IPS-15b (cell line): ENCODE measurements around the gene TMEM117.
"Not testable (repeated sequence)": the region's sequence is repeated elsewhere in the genome, so short reads cannot be mapped to it uniquely, and the experiment has no call there.

Experiments
- H3K27me3 ChIP-seq: one replicate; pipeline ENCODE4 v1.6.1; 2013; ENCODE audit warnings: low read length; ENCODE audit not compliant: control insufficient read depth, insufficient read depth
- H3K36me3 ChIP-seq: one replicate; pipeline ENCODE4 v1.6.1; 2013; ENCODE audit warnings: low read length; ENCODE audit not compliant: control insufficient read depth, insufficient read depth
- H3K4me1 ChIP-seq: one replicate; pipeline ENCODE4 v1.6.1; 2013; ENCODE audit warnings: mild to moderate bottlenecking, low read length; ENCODE audit not compliant: control insufficient read depth, insufficient read depth
- H3K4me3 ChIP-seq: one replicate; pipeline ENCODE4 v1.5.1; 2013; ENCODE audit warnings: low read depth, low read length
- H3K9ac ChIP-seq: one replicate; pipeline ENCODE4 v1.6.1; 2013; ENCODE audit warnings: low read depth, mild to moderate bottlenecking, low read length
- H3K9me3 ChIP-seq: one replicate; pipeline ENCODE4 v1.6.1; 2013; ENCODE audit warnings: mild to moderate bottlenecking, low read length; ENCODE audit not compliant: control insufficient read depth, insufficient read depth

Gene TMEM117

GRCh38 chr12:43869765-43870164, 33.9 kb downstream of the TMEM117 start:
- H3K36me3 ChIP-seq, H3K4me3 ChIP-seq, H3K9me3 ChIP-seq, H3K27me3 ChIP-seq, H3K4me1 ChIP-seq, H3K9ac ChIP-seq: not testable (repeated sequence)

GRCh38 chr12:43871258-43871657, 35.4 kb downstream of the TMEM117 start:
- not testable (repeated sequence) for H3K9ac ChIP-seq, H3K36me3 ChIP-seq, H3K27me3 ChIP-seq, H3K4me1 ChIP-seq, H3K4me3 ChIP-seq, H3K9me3 ChIP-seq

GRCh38 chr12:43872396-43872795, 36.5 kb downstream of the TMEM117 start:
- Histone ChIP-seq H3K27me3 (no peaks in the 10 kb centered on the region), H3K36me3 (no peaks in the 10 kb centered on the region), H3K9ac (no peak overlapping the region), H3K4me1 (no peaks in the 10 kb centered on the region), H3K4me3 (no peak overlapping the region), H3K9me3 (no peaks in the 10 kb centered on the region)

GRCh38 chr12:43878050-43878449, 42.2 kb downstream of the TMEM117 start:
- Histone ChIP-seq H3K27me3 (no peaks in the 10 kb centered on the region), H3K4me1 (no peaks in the 10 kb centered on the region), H3K36me3 (no peaks in the 10 kb centered on the region), H3K9ac (no peak overlapping the region), H3K9me3 (no peaks in the 10 kb centered on the region), H3K4me3 (no peak overlapping the region)

- no peaks in the 10 kb centered on the region for H3K36me3 ChIP-seq
- no peak overlapping the region for H3K4me3 ChIP-seq
- no peak overlapping the region for H3K9ac ChIP-seq
- no peaks in the 10 kb centered on the region for H3K9me3 ChIP-seq
- H3K4me1 ChIP-seq, result no peaks in the 10 kb centered on the region
- H3K27me3 ChIP-seq, result no peaks in the 10 kb centered on the region
Observed at GRCh38 chr12:43880547-43880946, 44.7 kb downstream of the TMEM117 start.

GRCh38 chr12:43882578-43883178, 46.8 kb downstream of the TMEM117 start:
- Histone ChIP-seq H3K4me3 (no peak overlapping the region), H3K4me1 (no peaks in the 10 kb centered on the region), H3K36me3 (no peaks in the 10 kb centered on the region), H3K9me3 (no peaks in the 10 kb centered on the region), H3K9ac (no peak overlapping the region), H3K27me3 (no peaks in the 10 kb centered on the region)

- Histone ChIP-seq H3K9me3 (no peaks in the 10 kb centered on the region), H3K9ac (no peak overlapping the region), H3K4me1 (no peaks in the 10 kb centered on the region), H3K27me3 (no peaks in the 10 kb centered on the region), H3K36me3 (no peaks in the 10 kb centered on the region), H3K4me3 (no peak overlapping the region)
Observed at GRCh38 chr12:43883311-43883710, 47.4 kb downstream of the TMEM117 start.

- no peaks in the 10 kb centered on the region for H3K36me3 ChIP-seq
- no peaks in the 10 kb centered on the region for H3K9me3 ChIP-seq
- H3K4me3 ChIP-seq, result no peak overlapping the region
- H3K27me3 ChIP-seq, result no peaks in the 10 kb centered on the region
- no peak overlapping the region for H3K9ac ChIP-seq
- H3K4me1 ChIP-seq, result no peaks in the 10 kb centered on the region
Observed at GRCh38 chr12:43883748-43884147, 47.9 kb downstream of the TMEM117 start.

- H3K4me3 ChIP-seq, result no peak overlapping the region
- H3K9ac ChIP-seq, result no peak overlapping the region
- H3K36me3 ChIP-seq, result no peaks in the 10 kb centered on the region
- H3K9me3 ChIP-seq, result no peaks in the 10 kb centered on the region
- no peaks in the 10 kb centered on the region for H3K4me1 ChIP-seq
- no peaks in the 10 kb centered on the region for H3K27me3 ChIP-seq
Observed at GRCh38 chr12:43884683-43885410, 49.0 kb downstream of the TMEM117 start.

- H3K36me3 ChIP-seq, result no peaks in the 10 kb centered on the region
- no peak overlapping the region for H3K4me3 ChIP-seq
- no peak overlapping the region for H3K9ac ChIP-seq
- H3K9me3 ChIP-seq, result no peaks in the 10 kb centered on the region
- H3K4me1 ChIP-seq, result no peaks in the 10 kb centered on the region
- H3K27me3 ChIP-seq, result no peaks in the 10 kb centered on the region
Observed at GRCh38 chr12:43887397-43887796, 51.5 kb downstream of the TMEM117 start.

- Histone ChIP-seq H3K4me1 (no peaks in the 10 kb centered on the region), H3K9ac (no peak overlapping the region), H3K4me3 (no peak overlapping the region), H3K36me3 (no peaks in the 10 kb centered on the region), H3K27me3 (no peaks in the 10 kb centered on the region), H3K9me3 (no peaks in the 10 kb centered on the region)
Observed at GRCh38 chr12:43891856-43892574, 56.1 kb downstream of the TMEM117 start.

GRCh38 chr12:43893670-43894069, 57.8 kb downstream of the TMEM117 start:
- Histone ChIP-seq H3K4me3 (no peak overlapping the region), H3K36me3 (no peaks in the 10 kb centered on the region), H3K4me1 (no peaks in the 10 kb centered on the region), H3K9ac (no peak overlapping the region), H3K9me3 (no peaks in the 10 kb centered on the region), H3K27me3 (no peaks in the 10 kb centered on the region)
